Progenitor cell of endocrine pancreas (in vitro differentiated cells): ENCODE measurements around the gene DUS1L. TPM values are rescaled to one million over a fixed set of nuclear protein-coding genes. Genes with fewer than 3 reads are reported as not detected.

Experiments
- DNase-seq: peaks from one replicate; pipeline ENCODE4 v3.0.0; 2021; ENCODE audit warnings: low spot score; ENCODE audit not compliant: unreplicated experiment
- H3K27ac Mint-ChIP-seq: 2 replicates; pipeline ENCODE4 v1.8.0; 2021; ENCODE audit warnings: mild to moderate bottlenecking, moderate library complexity, mixed read lengths
- H3K27me3 Mint-ChIP-seq: 2 replicates; pipeline ENCODE4 v1.8.0; 2021; ENCODE audit warnings: mixed read lengths
- H3K36me3 Mint-ChIP-seq: 2 replicates; pipeline ENCODE4 v1.8.0; 2022; ENCODE audit warnings: mixed read lengths; ENCODE audit not compliant: insufficient read depth
- H3K4me1 Mint-ChIP-seq: 2 replicates; pipeline ENCODE4 v1.8.0; 2021; ENCODE audit warnings: low read depth, mixed read lengths
- H3K4me3 Mint-ChIP-seq: 2 replicates; pipeline ENCODE4 v1.8.0; 2021; ENCODE audit warnings: low read depth, mild to moderate bottlenecking, moderate library complexity, mixed read lengths
- H3K9me3 Mint-ChIP-seq: 2 replicates; pipeline ENCODE4 v1.8.0; 2021; ENCODE audit warnings: low read depth, mixed read lengths
- total RNA-seq: library from RNA; stranded (reverse); gene quantifications from 2 replicates; pipeline ENCODE4 v1.2.1, GENCODE V29; 2021
- TF ChIP-seq, protein P1 (sequence below): fragments of 200-600 bp; sonication (generic); IDR thresholded peaks from one replicate; pipeline ENCODE4 v1.5.0; 2021; ENCODE audit warnings: antibody characterized with exemption, mild to moderate bottlenecking; ENCODE audit not compliant: unreplicated experiment

DUS1L gene
- total RNA-seq, 1 donor from 2014 or later = 93.8 TPM

DNA sequence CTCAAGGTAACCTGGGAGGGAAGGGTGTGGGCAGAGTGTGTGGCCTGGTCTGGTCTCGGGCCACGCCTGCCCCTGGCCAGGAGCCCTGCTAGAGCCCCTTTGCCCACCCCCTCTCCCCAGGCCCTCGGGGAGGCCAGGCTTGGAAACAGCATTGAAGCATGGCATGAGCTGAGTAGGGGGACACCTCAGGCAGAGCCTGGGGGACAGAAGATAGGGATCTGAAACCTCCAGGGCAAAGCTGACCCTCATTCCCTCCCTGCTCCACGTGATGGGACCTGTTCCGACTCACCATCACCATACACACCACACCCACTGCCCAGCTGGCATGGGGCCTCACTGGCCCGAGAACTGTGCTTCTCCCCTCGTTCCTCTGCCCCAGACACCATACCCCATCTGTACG, 16.5 kb downstream of the DUS1L start:
- Mint-ChIP-seq H3K9me3 (no peaks in the 10 kb centered on the region), H3K4me1 (peaks cover 9% of the 10 kb centered on the region), H3K4me3 (no peak overlapping the region), H3K27ac (no peak overlapping the region), H3K36me3 (peaks cover 10% of the 10 kb centered on the region), H3K27me3 (no peaks in the 10 kb centered on the region)
- no peak for DNase-seq
- TF ChIP-seq, protein P1, sequence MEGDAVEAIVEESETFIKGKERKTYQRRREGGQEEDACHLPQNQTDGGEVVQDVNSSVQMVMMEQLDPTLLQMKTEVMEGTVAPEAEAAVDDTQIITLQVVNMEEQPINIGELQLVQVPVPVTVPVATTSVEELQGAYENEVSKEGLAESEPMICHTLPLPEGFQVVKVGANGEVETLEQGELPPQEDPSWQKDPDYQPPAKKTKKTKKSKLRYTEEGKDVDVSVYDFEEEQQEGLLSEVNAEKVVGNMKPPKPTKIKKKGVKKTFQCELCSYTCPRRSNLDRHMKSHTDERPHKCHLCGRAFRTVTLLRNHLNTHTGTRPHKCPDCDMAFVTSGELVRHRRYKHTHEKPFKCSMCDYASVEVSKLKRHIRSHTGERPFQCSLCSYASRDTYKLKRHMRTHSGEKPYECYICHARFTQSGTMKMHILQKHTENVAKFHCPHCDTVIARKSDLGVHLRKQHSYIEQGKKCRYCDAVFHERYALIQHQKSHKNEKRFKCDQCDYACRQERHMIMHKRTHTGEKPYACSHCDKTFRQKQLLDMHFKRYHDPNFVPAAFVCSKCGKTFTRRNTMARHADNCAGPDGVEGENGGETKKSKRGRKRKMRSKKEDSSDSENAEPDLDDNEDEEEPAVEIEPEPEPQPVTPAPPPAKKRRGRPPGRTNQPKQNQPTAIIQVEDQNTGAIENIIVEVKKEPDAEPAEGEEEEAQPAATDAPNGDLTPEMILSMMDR = no peak

GRCh38 chr17:82048571-82048971, 17.0 kb downstream of the DUS1L start:
- H3K27me3 Mint-ChIP-seq = no peaks in the 10 kb centered on the region
- peaks cover 10% of the 10 kb centered on the region for H3K36me3 Mint-ChIP-seq
- peak overlapping the region; percentile 31 for H3K4me3 Mint-ChIP-seq
- peaks cover 9% of the 10 kb centered on the region for H3K4me1 Mint-ChIP-seq
- no peaks in the 10 kb centered on the region for H3K9me3 Mint-ChIP-seq
- TF ChIP-seq, protein P1 = no peak
- no peak overlapping the region for H3K27ac Mint-ChIP-seq
- no peak for DNase-seq

- H3K36me3 Mint-ChIP-seq = peaks cover 10% of the 10 kb centered on the region
- TF ChIP-seq, protein P1 = no peak
- H3K4me1 Mint-ChIP-seq = peaks cover 7% of the 10 kb centered on the region
- H3K4me3 Mint-ChIP-seq = no peak overlapping the region
- no peak for DNase-seq
- H3K27ac Mint-ChIP-seq = no peak overlapping the region
- no peaks in the 10 kb centered on the region for H3K9me3 Mint-ChIP-seq
- no peaks in the 10 kb centered on the region for H3K27me3 Mint-ChIP-seq
These were observed 17.6 kb downstream of the DUS1L start for GRCh38 chr17:82047914-82048570.

GRCh38 chr17:82047379-82047778, 18.2 kb downstream of the DUS1L start:
- no peak overlapping the region for H3K27ac Mint-ChIP-seq

DNA sequence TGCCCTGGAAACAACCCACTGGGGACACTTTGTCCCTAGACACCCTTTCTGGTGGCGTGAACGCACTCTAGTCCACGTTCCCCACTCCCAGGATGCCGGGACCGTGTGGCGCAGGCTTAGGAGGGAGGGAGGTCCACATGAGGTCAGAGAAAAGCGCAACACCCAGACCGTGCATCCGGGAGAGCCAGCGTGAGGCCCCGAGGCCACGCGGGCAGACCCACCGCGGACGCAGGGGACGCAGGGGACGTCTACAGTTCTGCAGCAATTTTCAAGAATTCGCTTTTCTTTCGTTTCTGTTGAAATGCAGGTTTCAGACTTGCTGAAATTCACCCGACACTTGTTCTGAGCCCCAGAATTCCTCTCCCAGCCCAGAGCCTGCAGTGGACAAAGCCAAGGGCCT, 18.7 kb downstream of the DUS1L start:
- no peak for DNase-seq
- peaks cover 10% of the 10 kb centered on the region for H3K36me3 Mint-ChIP-seq
- H3K4me1 Mint-ChIP-seq = peaks cover 6% of the 10 kb centered on the region
- no peaks in the 10 kb centered on the region for H3K27me3 Mint-ChIP-seq
- H3K4me3 Mint-ChIP-seq = peak overlapping the region; percentile 37
- H3K9me3 Mint-ChIP-seq = no peaks in the 10 kb centered on the region
- H3K27ac Mint-ChIP-seq = no peak overlapping the region
- TF ChIP-seq, protein P1 = no peak

More at GRCh38 chr17:82047379-82047778, 18.2 kb downstream of the DUS1L start:
- Mint-ChIP-seq H3K4me1 (peaks cover 6% of the 10 kb centered on the region), H3K36me3 (peaks cover 10% of the 10 kb centered on the region), H3K9me3 (no peaks in the 10 kb centered on the region), H3K4me3 (no peak overlapping the region), H3K27me3 (no peaks in the 10 kb centered on the region)
- DNase-seq = no peak
- TF ChIP-seq, protein P1 = no peak
